ENCODE results near the gene KCNQ2.

Gene KCNQ2

DNA sequence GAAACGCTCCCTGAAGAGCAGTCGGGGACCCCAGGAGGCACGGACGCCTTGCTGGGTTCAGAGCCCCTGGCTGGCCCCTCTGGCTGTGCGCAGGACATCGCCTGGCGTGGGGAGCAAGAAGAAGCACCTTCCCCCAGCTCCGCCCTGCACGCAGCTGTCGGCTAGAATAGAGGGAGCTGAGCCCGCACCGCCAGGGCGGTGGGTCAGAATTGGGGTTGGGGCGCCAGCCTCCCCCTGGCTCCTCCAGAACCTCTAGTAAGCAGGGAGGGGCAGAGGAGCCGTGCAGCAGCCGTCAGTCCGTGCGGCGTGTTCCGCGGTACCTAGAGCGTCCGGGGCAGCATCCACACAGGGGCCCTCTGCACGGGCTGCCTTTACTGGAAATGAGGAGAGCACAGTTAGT is 53.2 kb downstream of the KCNQ2 start:
- Histone ChIP-seq H2BK120ac (ENCODE audit: low read depth, low read length) (no peak overlapping the region), H4K5ac (ENCODE audit: low read length) (no peak overlapping the region), H3K79me2 (ENCODE audit: control insufficient read depth, insufficient read depth, low read length) (no peaks in the 10 kb centered on the region), H3K4ac (ENCODE audit: low read depth, low read length) (no peak overlapping the region), H3K4me1 (ENCODE audit: control insufficient read depth, low read depth, low read length) (no peaks in the 10 kb centered on the region), H2BK15ac (replicated peaks; ENCODE audit: low read depth) (no peak overlapping the region), H3K36me3 (ENCODE audit: control insufficient read depth, insufficient read depth, low read length) (no peaks in the 10 kb centered on the region), H2BK5ac (ENCODE audit: low read length) (no peak overlapping the region), H3K79me1 (ENCODE audit: low read length) (no peaks in the 10 kb centered on the region), H3K9ac (ENCODE audit: low read length) (no peak overlapping the region), H3K23ac (ENCODE audit: low read length) (no peak overlapping the region), H3K27ac (ENCODE audit: low read depth, low read length) (no peak overlapping the region), H3K27me3 (ENCODE audit: insufficient read depth, low read length, poor library complexity) (no peaks in the 10 kb centered on the region), H3K18ac (ENCODE audit: low read length) (no peak overlapping the region), H3K4me3 (ENCODE audit: low read length) (no peak overlapping the region), H4K8ac (ENCODE audit: low read depth, low read length) (no peak overlapping the region), H3K56ac (ENCODE audit: low read length) (no peak overlapping the region), H3K4me2 (ENCODE audit: low read length) (no peak overlapping the region), H2AK5ac (ENCODE audit: low read length) (no peak overlapping the region)
- WGBS (ENCODE audit: extremely low coverage, insufficient coverage, low lambda C conversion rate): no CpG with 5 or more reads among the region's 24 CpGs
- no peak for DNase-seq

- H3K27ac ChIP-seq (ENCODE audit: low read depth, low read length): no peak overlapping the region
- H3K27me3 ChIP-seq (ENCODE audit: insufficient read depth, low read length, poor library complexity): no peaks in the 10 kb centered on the region
- no CpG with 5 or more reads among the region's 16 CpGs for WGBS (ENCODE audit: extremely low coverage, insufficient coverage, low lambda C conversion rate)
- no peaks in the 10 kb centered on the region for H3K79me1 ChIP-seq (ENCODE audit: low read length)
- H4K5ac ChIP-seq (ENCODE audit: low read length): no peak overlapping the region
- no peak for DNase-seq
- no peak overlapping the region for H2BK120ac ChIP-seq (ENCODE audit: low read depth, low read length)
- no peak overlapping the region for H2AK5ac ChIP-seq (ENCODE audit: low read length)
- H4K8ac ChIP-seq (ENCODE audit: low read depth, low read length): no peak overlapping the region
- H2BK5ac ChIP-seq (ENCODE audit: low read length): no peak overlapping the region
- no peak overlapping the region for H3K56ac ChIP-seq (ENCODE audit: low read length)
- no peak overlapping the region for H2BK15ac ChIP-seq (replicated peaks; ENCODE audit: low read depth)
- no peaks in the 10 kb centered on the region for H3K4me1 ChIP-seq (ENCODE audit: control insufficient read depth, low read depth, low read length)
- no peak overlapping the region for H3K4me3 ChIP-seq (ENCODE audit: low read length)
- H3K9ac ChIP-seq (ENCODE audit: low read length): no peak overlapping the region
- H3K4me2 ChIP-seq (ENCODE audit: low read length): no peak overlapping the region
- H3K4ac ChIP-seq (ENCODE audit: low read depth, low read length): no peak overlapping the region
- H3K18ac ChIP-seq (ENCODE audit: low read length): no peak overlapping the region
- H3K79me2 ChIP-seq (ENCODE audit: control insufficient read depth, insufficient read depth, low read length): no peaks in the 10 kb centered on the region
- no peak overlapping the region for H3K23ac ChIP-seq (ENCODE audit: low read length)
- no peaks in the 10 kb centered on the region for H3K36me3 ChIP-seq (ENCODE audit: control insufficient read depth, insufficient read depth, low read length)
These were observed 53.8 kb downstream of the KCNQ2 start for GRCh38 chr20:63418617-63419016.

GRCh38 chr20:63417738-63418120 is 54.7 kb downstream of the KCNQ2 start:
- WGBS (ENCODE audit: extremely low coverage, insufficient coverage, low lambda C conversion rate): no CpG with 5 or more reads among the region's 23 CpGs
- no peak overlapping the region for H3K23ac ChIP-seq (ENCODE audit: low read length)
- H2AK5ac ChIP-seq (ENCODE audit: low read length): no peak overlapping the region
- H3K56ac ChIP-seq (ENCODE audit: low read length): no peak overlapping the region
- H3K27ac ChIP-seq (ENCODE audit: low read depth, low read length): no peak overlapping the region
- no peak overlapping the region for H3K4ac ChIP-seq (ENCODE audit: low read depth, low read length)
- H3K36me3 ChIP-seq (ENCODE audit: control insufficient read depth, insufficient read depth, low read length): no peaks in the 10 kb centered on the region
- no peaks in the 10 kb centered on the region for H3K79me2 ChIP-seq (ENCODE audit: control insufficient read depth, insufficient read depth, low read length)
- DNase-seq: no peak
- no peak overlapping the region for H3K4me2 ChIP-seq (ENCODE audit: low read length)
- H3K4me3 ChIP-seq (ENCODE audit: low read length): no peak overlapping the region
- H3K27me3 ChIP-seq (ENCODE audit: insufficient read depth, low read length, poor library complexity): no peaks in the 10 kb centered on the region
- no peak overlapping the region for H3K9ac ChIP-seq (ENCODE audit: low read length)
- H2BK120ac ChIP-seq (ENCODE audit: low read depth, low read length): no peak overlapping the region
- H2BK15ac ChIP-seq (replicated peaks; ENCODE audit: low read depth): no peak overlapping the region
- no peak overlapping the region for H4K5ac ChIP-seq (ENCODE audit: low read length)
- H3K18ac ChIP-seq (ENCODE audit: low read length): no peak overlapping the region
- H3K4me1 ChIP-seq (ENCODE audit: control insufficient read depth, low read depth, low read length): no peaks in the 10 kb centered on the region
- no peaks in the 10 kb centered on the region for H3K79me1 ChIP-seq (ENCODE audit: low read length)
- H4K8ac ChIP-seq (ENCODE audit: low read depth, low read length): no peak overlapping the region
- H2BK5ac ChIP-seq (ENCODE audit: low read length): no peak overlapping the region

- Histone ChIP-seq H3K9ac (ENCODE audit: low read length) (no peak overlapping the region), H2BK15ac (replicated peaks; ENCODE audit: low read depth) (no peak overlapping the region), H3K4ac (ENCODE audit: low read depth, low read length) (no peak overlapping the region), H3K27ac (ENCODE audit: low read depth, low read length) (no peak overlapping the region), H3K79me2 (ENCODE audit: control insufficient read depth, insufficient read depth, low read length) (no peaks in the 10 kb centered on the region), H2BK5ac (ENCODE audit: low read length) (no peak overlapping the region), H3K27me3 (ENCODE audit: insufficient read depth, low read length, poor library complexity) (no peaks in the 10 kb centered on the region), H3K36me3 (ENCODE audit: control insufficient read depth, insufficient read depth, low read length) (no peaks in the 10 kb centered on the region), H3K56ac (ENCODE audit: low read length) (no peak overlapping the region), H2AK5ac (ENCODE audit: low read length) (no peak overlapping the region), H4K8ac (ENCODE audit: low read depth, low read length) (no peak overlapping the region), H3K23ac (ENCODE audit: low read length) (no peak overlapping the region), H3K4me1 (ENCODE audit: control insufficient read depth, low read depth, low read length) (no peaks in the 10 kb centered on the region), H3K79me1 (ENCODE audit: low read length) (no peaks in the 10 kb centered on the region), H3K18ac (ENCODE audit: low read length) (no peak overlapping the region), H3K4me2 (ENCODE audit: low read length) (no peak overlapping the region), H4K5ac (ENCODE audit: low read length) (no peak overlapping the region), H2BK120ac (ENCODE audit: low read depth, low read length) (no peak overlapping the region), H3K4me3 (ENCODE audit: low read length) (no peak overlapping the region)
- DNase-seq: no peak
- WGBS (ENCODE audit: extremely low coverage, insufficient coverage, low lambda C conversion rate): no CpG with 5 or more reads among the region's 25 CpGs
These were observed 55.2 kb downstream of the KCNQ2 start for GRCh38 chr20:63417097-63417737.

GRCh38 chr20:63416631-63417030 is 55.8 kb downstream of the KCNQ2 start:
- Histone ChIP-seq H2BK5ac (ENCODE audit: low read length) (no peak overlapping the region), H3K56ac (ENCODE audit: low read length) (no peak overlapping the region), H2BK120ac (ENCODE audit: low read depth, low read length) (no peak overlapping the region), H3K27ac (ENCODE audit: low read depth, low read length) (no peak overlapping the region), H3K23ac (ENCODE audit: low read length) (no peak overlapping the region), H3K4me2 (ENCODE audit: low read length) (no peak overlapping the region), H3K79me2 (ENCODE audit: control insufficient read depth, insufficient read depth, low read length) (no peaks in the 10 kb centered on the region), H3K18ac (ENCODE audit: low read length) (no peak overlapping the region), H2AK5ac (ENCODE audit: low read length) (no peak overlapping the region), H3K79me1 (ENCODE audit: low read length) (no peaks in the 10 kb centered on the region), H3K9ac (ENCODE audit: low read length) (no peak overlapping the region), H3K4ac (ENCODE audit: low read depth, low read length) (no peak overlapping the region), H3K4me1 (ENCODE audit: control insufficient read depth, low read depth, low read length) (no peaks in the 10 kb centered on the region), H4K5ac (ENCODE audit: low read length) (no peak overlapping the region), H3K4me3 (ENCODE audit: low read length) (no peak overlapping the region), H2BK15ac (replicated peaks; ENCODE audit: low read depth) (no peak overlapping the region), H3K27me3 (ENCODE audit: insufficient read depth, low read length, poor library complexity) (no peaks in the 10 kb centered on the region), H3K36me3 (ENCODE audit: control insufficient read depth, insufficient read depth, low read length) (no peaks in the 10 kb centered on the region), H4K8ac (ENCODE audit: low read depth, low read length) (no peak overlapping the region)
- no CpG with 5 or more reads among the region's 24 CpGs for WGBS (ENCODE audit: extremely low coverage, insufficient coverage, low lambda C conversion rate)
- no peak for DNase-seq

Data from mesendoderm (in vitro differentiated cells).